ENCODE measurements around the gene C10orf67. TPM values are rescaled to one million over a fixed set of nuclear protein-coding genes. Genes with fewer than 3 reads are reported as not detected.

The C10orf67 gene
- total RNA-seq, 2 donors from 2014 or later: 0.39 to 0.84 TPM

GRCh38 chr10:23203369-23204325 is 140.9 kb downstream of the C10orf67 start:
- no peaks in the 10 kb centered on the region for H3K4me1 Mint-ChIP-seq (ENCODE audit: low read depth)
- H3K27me3 Mint-ChIP-seq (ENCODE audit: low read depth): peaks cover 61% of the 10 kb centered on the region
- ATAC-seq (replicated peaks in 1 of 2) (no peak), DNase-seq (no peak)
- H3K9me3 Mint-ChIP-seq: no peaks in the 10 kb centered on the region
- no peak overlapping the region for H3K27ac Mint-ChIP-seq
- H3K36me3 Mint-ChIP-seq (ENCODE audit: insufficient read depth in 2 of 2): no peaks in the 10 kb centered on the region
- no peak overlapping the region for H3K4me3 Mint-ChIP-seq

DNA sequence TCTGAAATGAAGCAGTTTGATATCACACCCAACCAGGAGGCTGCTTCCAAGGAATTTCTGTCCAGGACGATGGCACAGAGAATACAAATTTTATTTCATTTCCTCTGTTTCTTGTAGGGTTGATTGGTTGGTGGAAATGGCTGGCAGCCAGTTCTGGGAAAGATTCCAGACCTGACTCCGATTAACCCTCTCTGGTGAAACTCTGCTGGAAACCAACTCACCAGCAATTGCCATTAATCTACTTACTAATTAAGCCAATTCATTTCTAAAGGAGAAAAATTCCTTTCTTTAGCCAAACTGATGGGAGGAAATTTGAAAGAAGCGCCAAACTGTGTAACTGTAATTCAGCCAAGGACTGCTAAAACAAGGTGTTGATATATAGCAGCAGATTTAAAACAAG is 141.8 kb downstream of the C10orf67 start:
- no peak overlapping the region for H3K27ac Mint-ChIP-seq
- no peaks in the 10 kb centered on the region for H3K36me3 Mint-ChIP-seq (ENCODE audit: insufficient read depth in 2 of 2)
- no peak overlapping the region for H3K4me3 Mint-ChIP-seq
- no peaks in the 10 kb centered on the region for H3K9me3 Mint-ChIP-seq
- H3K4me1 Mint-ChIP-seq (ENCODE audit: low read depth): no peaks in the 10 kb centered on the region
- peaks cover 68% of the 10 kb centered on the region for H3K27me3 Mint-ChIP-seq (ENCODE audit: low read depth)
- DNase-seq: no peak
- no peak for ATAC-seq (replicated peaks in 1 of 2)

DNA sequence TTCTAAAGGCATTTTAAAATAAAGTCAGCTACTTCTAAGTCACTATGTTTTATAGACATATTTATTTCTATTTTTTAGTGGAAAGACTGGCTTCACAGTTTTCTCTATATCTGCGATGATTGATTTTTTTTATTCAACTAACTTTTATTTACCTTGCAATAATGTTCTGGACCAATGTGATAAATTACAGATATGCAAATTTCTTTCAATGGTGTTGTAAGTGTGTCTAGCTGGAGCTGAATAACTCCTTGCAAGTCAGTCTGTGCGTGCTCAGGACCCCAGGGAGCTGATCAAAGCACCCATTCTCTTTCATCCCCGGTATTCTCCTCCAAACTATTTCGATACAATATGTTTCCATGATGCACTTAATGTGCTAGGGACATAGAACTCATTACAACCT is 142.8 kb downstream of the C10orf67 start:
- H3K9me3 Mint-ChIP-seq: no peaks in the 10 kb centered on the region
- H3K27me3 Mint-ChIP-seq (ENCODE audit: low read depth): peaks cover 75% of the 10 kb centered on the region

GRCh38 chr10:23200997-23201652 is 143.5 kb downstream of the C10orf67 start:
- Mint-ChIP-seq H3K27me3 (ENCODE audit: low read depth) (peaks cover 82% of the 10 kb centered on the region), H3K9me3 (no peaks in the 10 kb centered on the region), H3K27ac (no peak overlapping the region), H3K4me1 (ENCODE audit: low read depth) (no peaks in the 10 kb centered on the region), H3K36me3 (ENCODE audit: insufficient read depth in 2 of 2) (no peaks in the 10 kb centered on the region), H3K4me3 (no peak overlapping the region)
- ATAC-seq (replicated peaks in 1 of 2) (no peak), DNase-seq (no peak)

More for the DNA sequence above, 142.8 kb downstream of the C10orf67 start:
- Mint-ChIP-seq H3K27ac (no peak overlapping the region), H3K4me3 (no peak overlapping the region), H3K36me3 (ENCODE audit: insufficient read depth in 2 of 2) (no peaks in the 10 kb centered on the region), H3K4me1 (ENCODE audit: low read depth) (no peaks in the 10 kb centered on the region)
- DNase-seq (no peak), ATAC-seq (replicated peaks in 1 of 2) (no peak)

GRCh38 chr10:23200586-23200985 is 144.0 kb downstream of the C10orf67 start:
- Mint-ChIP-seq H3K4me1 (ENCODE audit: low read depth) (no peaks in the 10 kb centered on the region), H3K36me3 (ENCODE audit: insufficient read depth in 2 of 2) (no peaks in the 10 kb centered on the region), H3K4me3 (no peak overlapping the region), H3K9me3 (no peaks in the 10 kb centered on the region), H3K27ac (no peak overlapping the region), H3K27me3 (ENCODE audit: low read depth) (peaks cover 82% of the 10 kb centered on the region)
- ATAC-seq (replicated peaks in 1 of 2) (no peak), DNase-seq (no peak)

DNA sequence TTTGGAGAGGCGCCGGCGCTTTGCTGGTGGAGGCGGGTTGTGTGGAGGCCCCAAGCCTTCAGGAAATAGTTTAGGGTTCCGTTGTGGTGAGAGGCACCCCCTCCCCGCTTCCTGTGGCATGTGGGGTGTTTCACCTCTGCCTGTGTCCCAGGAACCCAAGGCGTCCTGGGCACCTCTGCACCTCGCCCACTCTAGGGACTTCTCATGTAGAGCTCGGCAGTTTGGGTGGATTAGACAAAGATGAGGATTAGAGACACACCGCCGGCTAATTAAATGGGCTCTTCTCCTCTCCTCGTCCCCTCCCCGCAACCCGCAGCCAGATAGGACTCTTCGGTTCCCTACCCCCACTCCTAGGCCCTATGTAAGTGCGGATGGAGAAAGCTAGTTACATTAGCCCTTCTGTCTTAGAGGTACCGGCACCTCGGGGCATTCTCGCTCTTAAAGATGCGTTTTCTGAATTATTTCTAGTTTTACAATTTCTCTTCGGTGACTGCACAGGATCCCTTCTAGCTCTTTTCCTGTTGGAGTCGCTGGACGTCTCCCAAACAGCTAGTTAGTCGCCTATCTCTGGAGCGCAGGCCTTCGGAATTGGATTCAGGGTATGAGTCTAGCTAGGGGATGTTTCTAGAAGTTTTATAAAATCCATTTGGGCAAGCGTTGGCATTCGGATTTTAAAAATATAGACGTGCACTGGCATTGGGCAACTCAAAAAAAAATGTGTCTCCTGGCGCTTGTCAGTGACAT is 144.7 kb downstream of the C10orf67 start:
- ATAC-seq (replicated peaks in 1 of 2) (no peak), DNase-seq (no peak)
- Mint-ChIP-seq H3K27me3 (ENCODE audit: low read depth) (peaks cover 87% of the 10 kb centered on the region), H3K27ac (no peak overlapping the region), H3K4me3 (no peak overlapping the region), H3K36me3 (ENCODE audit: insufficient read depth in 2 of 2) (no peaks in the 10 kb centered on the region), H3K4me1 (ENCODE audit: low read depth) (no peaks in the 10 kb centered on the region), H3K9me3 (no peaks in the 10 kb centered on the region)

GRCh38 chr10:23198940-23199767 is 145.4 kb downstream of the C10orf67 start:
- no peak overlapping the region for H3K27ac Mint-ChIP-seq
- H3K9me3 Mint-ChIP-seq: no peaks in the 10 kb centered on the region
- no peak overlapping the region for H3K4me3 Mint-ChIP-seq
- peaks cover 85% of the 10 kb centered on the region for H3K27me3 Mint-ChIP-seq (ENCODE audit: low read depth)
- DNase-seq: no peak
- no peaks in the 10 kb centered on the region for H3K36me3 Mint-ChIP-seq (ENCODE audit: insufficient read depth in 2 of 2)
- no peaks in the 10 kb centered on the region for H3K4me1 Mint-ChIP-seq (ENCODE audit: low read depth)
- ATAC-seq (replicated peaks in 1 of 2): no peak

- DNase-seq (no peak), ATAC-seq (replicated peaks in 1 of 2) (no peak)
- no peak overlapping the region for H3K27ac Mint-ChIP-seq
- peaks cover 85% of the 10 kb centered on the region for H3K27me3 Mint-ChIP-seq (ENCODE audit: low read depth)
- no peaks in the 10 kb centered on the region for H3K36me3 Mint-ChIP-seq (ENCODE audit: insufficient read depth in 2 of 2)
- H3K9me3 Mint-ChIP-seq: no peaks in the 10 kb centered on the region
- no peak overlapping the region for H3K4me3 Mint-ChIP-seq
- H3K4me1 Mint-ChIP-seq (ENCODE audit: low read depth): no peaks in the 10 kb centered on the region
Measured at GRCh38 chr10:23198610-23198939, 146.0 kb downstream of the C10orf67 start.

- DNase-seq (no peak), ATAC-seq (replicated peaks in 1 of 2) (no peak)
- Mint-ChIP-seq H3K27me3 (ENCODE audit: low read depth) (peaks cover 79% of the 10 kb centered on the region), H3K9me3 (no peaks in the 10 kb centered on the region), H3K4me3 (no peak overlapping the region), H3K4me1 (ENCODE audit: low read depth) (no peaks in the 10 kb centered on the region), H3K27ac (no peak overlapping the region), H3K36me3 (ENCODE audit: insufficient read depth in 2 of 2) (no peaks in the 10 kb centered on the region)
Measured at GRCh38 chr10:23197416-23197861, 147.2 kb downstream of the C10orf67 start.

DNA sequence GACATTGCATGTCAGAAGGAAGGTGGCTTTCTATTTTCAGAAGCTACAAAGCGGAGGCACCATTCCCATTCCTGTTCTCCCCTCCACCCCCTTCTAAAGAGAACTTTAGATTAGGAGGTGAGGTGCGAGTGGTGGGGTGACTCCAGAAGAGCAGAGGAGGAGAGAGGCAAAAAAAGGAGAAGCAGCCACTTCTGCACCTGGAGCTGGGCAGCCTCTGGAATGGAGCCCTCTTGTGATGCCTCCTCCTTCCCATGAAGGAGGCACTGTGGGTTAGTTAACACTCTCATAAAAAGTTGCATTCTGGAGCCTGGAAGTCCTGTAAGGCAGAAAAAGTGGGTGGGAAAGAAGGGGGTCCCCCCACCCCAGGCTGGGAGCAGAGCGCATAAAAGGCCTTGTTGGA is 147.7 kb downstream of the C10orf67 start:
- DNase-seq (no peak), ATAC-seq (replicated peaks in 1 of 2) (no peak)
- Mint-ChIP-seq H3K4me1 (ENCODE audit: low read depth) (no peaks in the 10 kb centered on the region), H3K9me3 (no peaks in the 10 kb centered on the region), H3K4me3 (no peak overlapping the region), H3K36me3 (ENCODE audit: insufficient read depth in 2 of 2) (no peaks in the 10 kb centered on the region), H3K27me3 (ENCODE audit: low read depth) (peaks cover 74% of the 10 kb centered on the region), H3K27ac (no peak overlapping the region)

DNA sequence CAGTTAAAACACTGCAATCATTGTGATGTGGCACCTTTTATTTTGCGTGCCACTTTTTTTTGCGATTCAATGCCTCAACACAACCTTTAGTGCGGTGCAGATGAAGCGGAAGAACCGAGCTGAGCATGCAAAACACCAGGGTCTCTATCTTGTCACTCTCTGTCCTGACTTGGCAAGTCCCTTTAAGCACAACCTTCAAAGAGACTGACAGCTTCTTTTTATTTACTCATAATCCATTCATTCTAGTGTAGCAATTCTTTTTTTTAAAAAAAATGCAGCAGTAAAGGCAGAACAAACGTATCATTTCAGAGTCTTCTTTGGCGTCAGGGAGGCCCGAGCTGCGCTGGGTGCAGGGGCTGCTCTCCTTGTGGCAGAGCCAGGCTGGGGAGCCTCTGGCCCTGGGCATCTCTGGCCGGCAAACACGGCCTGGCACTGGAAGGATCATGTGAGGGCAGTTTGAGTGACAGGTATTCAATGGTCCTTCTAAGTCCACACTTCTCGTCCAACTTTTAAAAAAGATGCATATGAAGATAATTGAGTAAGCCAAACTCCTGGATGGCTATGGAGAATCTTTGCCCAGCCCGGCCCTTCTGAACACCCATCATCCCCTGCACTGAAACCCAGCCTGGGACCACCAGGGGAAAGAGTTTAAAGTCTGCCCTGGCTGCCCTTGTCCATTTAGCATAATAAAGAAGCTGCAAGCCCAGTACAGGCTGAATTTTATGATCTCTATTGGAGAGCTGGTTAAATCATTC is 148.6 kb downstream of the C10orf67 start:
- no peaks in the 10 kb centered on the region for H3K36me3 Mint-ChIP-seq (ENCODE audit: insufficient read depth in 2 of 2)
- no peaks in the 10 kb centered on the region for H3K4me1 Mint-ChIP-seq (ENCODE audit: low read depth)
- no peak for DNase-seq
- no peak overlapping the region for H3K27ac Mint-ChIP-seq
- H3K4me3 Mint-ChIP-seq: no peak overlapping the region
- ATAC-seq (replicated peaks in 1 of 2): no peak
- no peaks in the 10 kb centered on the region for H3K9me3 Mint-ChIP-seq
- H3K27me3 Mint-ChIP-seq (ENCODE audit: low read depth): peaks cover 69% of the 10 kb centered on the region
